GM12873 (cell line): Measurements from ENCODE around the gene PGM5.
"Not testable (repeated sequence)": the region's sequence is repeated elsewhere in the genome, so short reads cannot be mapped to it uniquely, and the experiment has no call there.

Experiments used
- TF ChIP-seq, protein P1 (sequence below): IDR thresholded peaks from 2 replicates; pipeline ENCODE4 v1.5.1; 2012; ENCODE audit warnings: low read depth, mild to moderate bottlenecking, moderate library complexity, low read length, control low read depth; ENCODE audit not compliant: insufficient read depth; ENCODE audit errors: missing control alignments

Gene PGM5

DNA sequence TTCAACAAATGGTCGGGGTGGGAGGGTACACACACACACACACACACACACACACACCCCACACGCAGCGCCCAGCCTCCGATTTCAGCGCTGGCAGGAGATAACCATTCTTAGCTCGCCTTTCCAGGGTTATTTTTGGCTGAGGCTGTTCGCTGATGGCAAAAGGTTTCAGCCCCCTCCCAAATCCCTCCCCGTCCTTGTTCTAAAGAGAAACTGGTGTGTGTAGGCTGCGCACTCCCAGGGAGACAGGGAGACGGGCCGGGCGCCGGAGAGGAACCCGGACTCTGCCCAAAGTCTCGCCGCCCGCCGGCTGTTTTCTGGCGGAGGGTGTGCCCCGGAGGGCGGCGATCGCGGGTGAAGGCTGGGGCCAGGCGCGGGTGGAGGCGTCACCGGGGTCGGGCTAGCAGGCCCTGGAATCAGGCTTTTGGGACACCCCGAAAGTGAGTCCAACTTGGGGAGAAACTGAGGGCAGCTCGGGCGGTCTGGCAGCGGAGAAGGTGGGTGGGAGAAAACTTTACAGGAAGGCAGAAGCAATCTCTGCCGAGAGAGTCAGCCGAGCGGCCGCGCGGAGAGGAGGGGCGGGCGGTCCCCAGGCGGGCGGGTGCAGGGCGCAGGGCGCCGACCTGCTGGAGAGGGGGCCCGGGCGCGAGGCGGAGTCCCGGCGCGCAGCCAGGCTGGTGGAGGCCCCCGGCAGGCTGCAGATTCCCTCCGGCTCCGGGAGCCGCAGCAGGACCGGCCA is at the start of gene PGM5:
PGM5 (plus strand) TSS at position 232 of the 739 bp plus-strand sequence. CDS start 517 bp downstream, outside the sequence.
- TF ChIP-seq, protein P1, sequence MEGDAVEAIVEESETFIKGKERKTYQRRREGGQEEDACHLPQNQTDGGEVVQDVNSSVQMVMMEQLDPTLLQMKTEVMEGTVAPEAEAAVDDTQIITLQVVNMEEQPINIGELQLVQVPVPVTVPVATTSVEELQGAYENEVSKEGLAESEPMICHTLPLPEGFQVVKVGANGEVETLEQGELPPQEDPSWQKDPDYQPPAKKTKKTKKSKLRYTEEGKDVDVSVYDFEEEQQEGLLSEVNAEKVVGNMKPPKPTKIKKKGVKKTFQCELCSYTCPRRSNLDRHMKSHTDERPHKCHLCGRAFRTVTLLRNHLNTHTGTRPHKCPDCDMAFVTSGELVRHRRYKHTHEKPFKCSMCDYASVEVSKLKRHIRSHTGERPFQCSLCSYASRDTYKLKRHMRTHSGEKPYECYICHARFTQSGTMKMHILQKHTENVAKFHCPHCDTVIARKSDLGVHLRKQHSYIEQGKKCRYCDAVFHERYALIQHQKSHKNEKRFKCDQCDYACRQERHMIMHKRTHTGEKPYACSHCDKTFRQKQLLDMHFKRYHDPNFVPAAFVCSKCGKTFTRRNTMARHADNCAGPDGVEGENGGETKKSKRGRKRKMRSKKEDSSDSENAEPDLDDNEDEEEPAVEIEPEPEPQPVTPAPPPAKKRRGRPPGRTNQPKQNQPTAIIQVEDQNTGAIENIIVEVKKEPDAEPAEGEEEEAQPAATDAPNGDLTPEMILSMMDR = not testable (repeated sequence)

DNA sequence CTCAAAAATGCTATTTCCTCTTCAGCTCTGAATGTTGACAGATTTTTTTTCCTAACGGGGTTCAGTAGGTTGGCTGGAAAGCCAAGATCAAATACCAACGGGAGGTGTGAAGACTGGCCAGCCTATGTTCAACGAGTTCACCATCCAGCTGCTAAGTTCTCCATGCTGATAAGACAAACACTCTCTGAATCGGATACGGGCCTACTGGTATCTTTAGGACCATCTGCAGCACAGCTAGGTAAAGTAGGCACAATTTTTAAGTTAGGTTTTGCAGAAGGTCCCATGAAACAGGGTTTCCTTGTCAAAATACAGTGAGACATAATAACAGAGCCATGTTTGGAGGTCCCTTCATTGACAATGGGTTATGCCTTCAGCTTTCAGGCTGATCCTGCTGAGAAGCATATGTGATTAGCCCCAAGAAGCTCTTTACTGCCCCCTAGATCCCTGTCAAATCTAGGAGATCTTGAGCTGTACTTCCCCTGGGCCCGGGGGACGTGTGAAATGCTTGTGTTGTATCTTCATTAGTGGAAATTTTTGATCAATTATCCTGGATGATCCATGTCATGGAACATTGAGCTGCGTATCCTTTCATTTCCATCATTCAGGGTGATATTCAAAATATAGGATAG is 60.6 kb downstream of the PGM5 start:
- TF ChIP-seq, protein P1 = peak; percentile 57

DNA sequence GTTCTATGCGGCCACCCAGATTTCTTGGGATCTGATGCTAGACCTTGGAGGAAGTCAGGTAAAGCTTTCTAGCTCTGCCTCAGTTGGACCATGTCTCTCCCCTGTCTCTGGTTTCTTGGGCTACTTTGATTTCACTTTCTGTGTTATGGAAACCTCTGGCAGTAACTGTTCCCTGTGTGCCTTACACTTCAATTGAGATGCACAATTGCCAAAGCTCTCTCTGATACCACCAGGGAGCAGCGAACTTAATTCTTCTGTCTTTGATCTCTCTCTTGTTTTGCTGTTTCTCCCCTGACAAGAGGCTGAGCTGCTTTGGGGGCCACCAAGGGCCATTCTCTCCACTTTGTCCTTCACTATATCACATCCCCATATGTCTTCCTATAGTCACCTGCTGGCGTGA is 61.4 kb downstream of the PGM5 start:
- TF ChIP-seq, protein P1 = no peak

GRCh38 chr9:68418259-68418845 is 61.9 kb downstream of the PGM5 start:
- TF ChIP-seq, protein P1 = no peak

- TF ChIP-seq, protein P1 = no peak
Observed at GRCh38 chr9:68419901-68420300, 63.5 kb downstream of the PGM5 start.

DNA sequence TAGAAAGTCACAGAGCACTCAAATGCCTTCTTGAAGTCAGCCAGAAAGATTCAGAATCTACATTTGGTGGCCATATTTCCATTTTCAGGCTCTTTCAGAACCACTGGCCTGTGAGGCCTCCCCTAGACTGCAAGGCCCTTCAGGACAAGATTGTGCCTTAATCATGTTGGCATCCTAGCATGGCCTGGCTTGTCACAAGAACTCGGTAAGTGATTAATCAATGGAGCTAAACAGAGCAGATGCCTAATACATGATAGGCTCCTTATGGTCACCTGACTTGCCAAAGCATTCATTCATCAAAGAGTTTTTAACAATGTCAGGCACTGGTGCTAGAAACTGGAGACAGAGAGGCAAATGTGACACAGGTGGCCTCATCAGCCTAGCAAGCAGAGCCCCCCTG is 70.3 kb downstream of the PGM5 start:
- TF ChIP-seq, protein P1 = no peak
